ENCODE data around the gene VEZF1. TPM values are rescaled to one million over a fixed set of nuclear protein-coding genes. Genes with fewer than 3 reads are reported as not detected.

Gene VEZF1
- total RNA-seq, 1 donor from 2014 or later: 82.5 TPM

- no peaks in the 10 kb centered on the region for H3K27me3 Mint-ChIP-seq (ENCODE audit: low read depth)
- peaks cover 55% of the 10 kb centered on the region for H3K4me1 Mint-ChIP-seq
- TF ChIP-seq, protein P1, sequence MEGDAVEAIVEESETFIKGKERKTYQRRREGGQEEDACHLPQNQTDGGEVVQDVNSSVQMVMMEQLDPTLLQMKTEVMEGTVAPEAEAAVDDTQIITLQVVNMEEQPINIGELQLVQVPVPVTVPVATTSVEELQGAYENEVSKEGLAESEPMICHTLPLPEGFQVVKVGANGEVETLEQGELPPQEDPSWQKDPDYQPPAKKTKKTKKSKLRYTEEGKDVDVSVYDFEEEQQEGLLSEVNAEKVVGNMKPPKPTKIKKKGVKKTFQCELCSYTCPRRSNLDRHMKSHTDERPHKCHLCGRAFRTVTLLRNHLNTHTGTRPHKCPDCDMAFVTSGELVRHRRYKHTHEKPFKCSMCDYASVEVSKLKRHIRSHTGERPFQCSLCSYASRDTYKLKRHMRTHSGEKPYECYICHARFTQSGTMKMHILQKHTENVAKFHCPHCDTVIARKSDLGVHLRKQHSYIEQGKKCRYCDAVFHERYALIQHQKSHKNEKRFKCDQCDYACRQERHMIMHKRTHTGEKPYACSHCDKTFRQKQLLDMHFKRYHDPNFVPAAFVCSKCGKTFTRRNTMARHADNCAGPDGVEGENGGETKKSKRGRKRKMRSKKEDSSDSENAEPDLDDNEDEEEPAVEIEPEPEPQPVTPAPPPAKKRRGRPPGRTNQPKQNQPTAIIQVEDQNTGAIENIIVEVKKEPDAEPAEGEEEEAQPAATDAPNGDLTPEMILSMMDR (IDR thresholded peaks at IDR 0.05; ENCODE audit: unreplicated experiment): no peak
- no peaks in the 10 kb centered on the region for H3K9me3 Mint-ChIP-seq
- H3K4me3 Mint-ChIP-seq: no peak overlapping the region
- peaks cover 2% of the 10 kb centered on the region for H3K36me3 Mint-ChIP-seq
- no peak overlapping the region for H3K27ac Mint-ChIP-seq
- no peak for DNase-seq (ENCODE audit: low spot score in 2 of 2, unreplicated experiment in 2 of 2)
Observed at GRCh38 chr17:57924677-57925076, 63.4 kb downstream of the VEZF1 start.

Other genes starting within 250 kb of the VEZF1 start
- gene CCDC182, start 243.0 kb downstream of the VEZF1 start, total RNA-seq: not detected in 3 replicates
- gene MRPS23, start 138.2 kb downstream of the VEZF1 start, total RNA-seq: 39.9 to 44.5 TPM (median 42.1 TPM) in 3 replicates
- gene CUEDC1, start 32.8 kb downstream of the VEZF1 start, total RNA-seq: 37.0 to 38.7 TPM (median 37.8 TPM) in 3 replicates
- gene SRSF1, start 19.0 kb upstream of the VEZF1 start, total RNA-seq: 258 to 267 TPM (median 264 TPM) in 3 replicates
- gene DYNLL2, start 95.2 kb upstream of the VEZF1 start, total RNA-seq: 43.3 to 44.3 TPM (median 43.5 TPM) in 3 replicates
- gene OR4D1, start 160.1 kb upstream of the VEZF1 start, total RNA-seq: not detected in 3 replicates
- gene OR4D2, start 178.7 kb upstream of the VEZF1 start, total RNA-seq: not detected in 3 replicates
- not detected in 3 replicates for gene EPX, start 204.5 kb upstream of the VEZF1 start, total RNA-seq
- 31.5 to 35.8 TPM (median 32.9 TPM) in 3 replicates for gene MKS1, start 231.0 kb upstream of the VEZF1 start, total RNA-seq